WI38 (cell line): ENCODE measurements around the gene CACNA1H.

Source experiments
- H3K4me3 ChIP-seq: 2 replicates; pipeline ENCODE4 v1.5.1; 2011; ENCODE audit warnings: low read depth, mild to moderate bottlenecking, control low read depth, low read length
- TF ChIP-seq, protein P1 (sequence below): IDR thresholded peaks from 2 replicates; pipeline ENCODE4 v1.5.1; 2012; ENCODE audit warnings: low read depth, mild to moderate bottlenecking, control low read depth, low read length

The CACNA1H gene

GRCh38 chr16:1176280-1176897 lies 23.5 kb downstream of the CACNA1H start:
- no peak overlapping the region for H3K4me3 ChIP-seq
- TF ChIP-seq, protein P1, sequence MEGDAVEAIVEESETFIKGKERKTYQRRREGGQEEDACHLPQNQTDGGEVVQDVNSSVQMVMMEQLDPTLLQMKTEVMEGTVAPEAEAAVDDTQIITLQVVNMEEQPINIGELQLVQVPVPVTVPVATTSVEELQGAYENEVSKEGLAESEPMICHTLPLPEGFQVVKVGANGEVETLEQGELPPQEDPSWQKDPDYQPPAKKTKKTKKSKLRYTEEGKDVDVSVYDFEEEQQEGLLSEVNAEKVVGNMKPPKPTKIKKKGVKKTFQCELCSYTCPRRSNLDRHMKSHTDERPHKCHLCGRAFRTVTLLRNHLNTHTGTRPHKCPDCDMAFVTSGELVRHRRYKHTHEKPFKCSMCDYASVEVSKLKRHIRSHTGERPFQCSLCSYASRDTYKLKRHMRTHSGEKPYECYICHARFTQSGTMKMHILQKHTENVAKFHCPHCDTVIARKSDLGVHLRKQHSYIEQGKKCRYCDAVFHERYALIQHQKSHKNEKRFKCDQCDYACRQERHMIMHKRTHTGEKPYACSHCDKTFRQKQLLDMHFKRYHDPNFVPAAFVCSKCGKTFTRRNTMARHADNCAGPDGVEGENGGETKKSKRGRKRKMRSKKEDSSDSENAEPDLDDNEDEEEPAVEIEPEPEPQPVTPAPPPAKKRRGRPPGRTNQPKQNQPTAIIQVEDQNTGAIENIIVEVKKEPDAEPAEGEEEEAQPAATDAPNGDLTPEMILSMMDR = no peak

DNA sequence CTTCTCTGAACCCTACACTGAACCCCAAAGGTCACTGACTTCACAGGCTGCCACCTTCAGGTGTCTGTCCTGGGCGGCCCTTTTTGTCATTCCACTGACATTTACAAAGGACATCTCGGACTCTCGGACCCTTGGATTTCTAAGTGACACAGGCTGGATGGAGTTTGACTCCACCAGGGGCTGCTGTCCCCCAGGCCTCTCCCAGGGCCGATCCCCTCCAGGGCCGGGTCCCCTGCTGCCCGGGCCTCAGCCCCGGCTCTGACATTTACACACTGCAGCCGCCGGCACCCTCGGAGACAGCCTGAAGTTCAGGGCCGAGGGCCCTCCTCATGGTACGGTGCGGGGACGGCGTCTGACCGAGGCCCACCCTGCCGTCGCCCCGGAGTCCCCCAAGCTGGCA lies 24.1 kb downstream of the CACNA1H start:
- no peak overlapping the region for H3K4me3 ChIP-seq
- TF ChIP-seq, protein P1 = no peak

DNA sequence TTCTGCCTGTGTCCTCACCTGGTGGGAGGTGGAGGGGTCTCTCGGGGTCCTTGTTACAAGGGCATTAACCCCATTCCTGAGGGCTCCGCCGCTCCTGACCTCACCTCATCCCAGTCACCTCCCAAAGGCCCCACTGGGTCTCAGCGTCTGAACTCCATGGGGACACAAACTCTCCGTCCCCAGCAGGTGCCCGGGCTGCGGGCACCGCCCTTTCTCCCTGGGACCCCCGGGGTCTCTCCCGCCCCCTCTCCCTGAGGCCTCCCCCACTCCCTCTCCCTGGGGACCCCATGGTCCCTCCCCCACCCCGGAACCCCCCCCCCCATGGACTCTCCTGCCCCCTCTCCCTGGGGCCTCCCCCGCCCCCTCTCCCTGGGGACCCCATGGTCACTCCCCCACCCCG lies 24.8 kb downstream of the CACNA1H start:
- TF ChIP-seq, protein P1 = no peak

DNA sequence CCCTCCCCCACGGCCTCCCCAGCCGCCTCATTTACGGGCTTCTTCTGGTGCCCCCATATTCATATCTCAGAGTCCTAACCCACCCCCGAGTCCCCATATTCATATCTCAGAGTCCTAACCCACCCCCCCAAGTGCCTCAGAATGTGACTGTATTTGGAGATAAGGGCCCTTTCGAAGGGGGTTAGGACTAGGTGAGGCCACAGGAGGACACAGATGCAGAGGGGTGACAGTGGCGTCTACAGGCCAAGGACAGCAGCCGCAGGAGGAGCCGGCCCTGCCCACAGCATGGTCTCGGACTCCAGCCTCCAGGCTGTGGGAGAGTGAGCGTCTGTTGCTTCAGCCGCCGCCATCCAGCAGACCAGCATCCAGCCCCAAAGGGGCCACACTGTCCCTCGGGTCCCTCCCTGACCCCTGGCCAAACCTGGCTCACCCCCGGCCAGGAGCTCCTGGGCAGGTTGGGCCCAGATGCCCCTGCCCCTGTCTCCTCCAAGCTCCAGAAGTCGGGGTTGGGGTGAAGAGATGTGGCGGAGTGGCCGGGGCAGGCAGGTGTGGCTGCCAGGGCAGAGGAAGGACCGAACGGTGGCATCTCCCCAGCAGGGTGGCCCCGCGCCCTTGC lies 25.5 kb downstream of the CACNA1H start:
- no peak overlapping the region for H3K4me3 ChIP-seq
- TF ChIP-seq, protein P1 = no peak

More for the DNA sequence above, 24.8 kb downstream of the CACNA1H start:
- H3K4me3 ChIP-seq = no peak overlapping the region

- TF ChIP-seq, protein P1 = no peak
- no peak overlapping the region for H3K4me3 ChIP-seq
Observed at GRCh38 chr16:1180549-1181403, 27.9 kb downstream of the CACNA1H start.

- H3K4me3 ChIP-seq = no peak overlapping the region
- TF ChIP-seq, protein P1 = no peak
Observed at GRCh38 chr16:1181404-1182315, 28.8 kb downstream of the CACNA1H start.
